Endothelial cell of hepatic sinusoid (primary cell): ENCODE data around the gene ZMYND10.

Source experiments
- in situ Hi-C: cut with HindIII; loops from 2 replicates; pipeline ENCODE4 v1.10.0; 2017; ENCODE audit warnings: low sequenced_read_pairs

The ZMYND10 gene

DNA sequence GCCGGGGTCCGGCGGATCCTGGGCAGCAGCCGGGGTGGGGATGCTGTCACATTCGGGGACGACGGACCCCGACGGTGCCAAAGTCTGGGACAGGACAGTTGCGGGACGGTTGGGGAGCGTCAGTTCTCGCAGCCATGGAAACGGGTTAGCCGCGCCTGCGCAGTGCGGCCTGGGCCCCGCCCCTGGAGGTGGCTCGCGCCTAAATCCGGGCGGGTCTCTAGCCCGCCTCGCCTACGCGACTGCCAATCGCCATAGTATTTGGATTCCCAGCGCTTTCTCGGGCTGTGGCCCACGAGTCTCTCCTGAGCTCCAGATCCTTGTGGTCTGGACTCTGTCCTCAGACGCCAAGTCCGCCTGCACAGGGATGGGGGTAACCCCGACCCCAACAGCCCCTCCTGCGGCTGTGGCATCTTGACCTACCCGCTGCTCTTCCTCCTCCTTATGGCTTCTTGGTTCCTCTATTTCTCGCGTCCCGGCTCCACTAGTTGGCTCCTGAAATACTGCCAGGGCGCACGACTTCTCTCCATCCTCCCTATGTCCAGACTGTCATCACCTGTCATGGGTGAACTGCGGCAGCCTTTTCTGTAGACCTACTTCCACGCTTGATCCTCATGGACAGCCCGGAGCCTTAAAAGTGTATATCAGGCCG lies at the start of gene ZMYND10:
ZMYND10 (minus strand) TSS at position 147 of the 649 bp plus-strand sequence. CDS start 153 bp downstream, outside the sequence.
- in situ Hi-C loops = no loop called here

DNA sequence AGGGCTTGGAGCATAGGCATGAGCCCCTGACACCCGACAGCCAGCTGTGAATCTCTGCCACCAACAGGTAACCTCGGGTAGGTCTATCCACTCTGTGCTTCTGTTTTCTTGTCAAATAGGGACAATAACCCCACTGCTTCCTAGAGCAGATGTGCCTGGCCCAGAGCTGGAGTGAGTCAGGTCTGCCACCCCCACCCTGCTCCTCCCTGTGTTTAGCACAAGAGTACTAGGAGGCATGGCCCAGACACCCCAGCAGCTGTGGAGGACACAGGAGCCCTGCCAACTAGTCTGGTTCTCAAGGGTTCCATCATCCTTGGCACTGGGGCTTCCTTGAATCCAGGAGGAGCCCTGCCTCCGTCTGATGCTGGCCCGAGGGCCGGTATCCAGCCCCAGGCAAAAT lies 47.5 kb upstream of the ZMYND10 start:
- in situ Hi-C loops = no loop called here

DNA sequence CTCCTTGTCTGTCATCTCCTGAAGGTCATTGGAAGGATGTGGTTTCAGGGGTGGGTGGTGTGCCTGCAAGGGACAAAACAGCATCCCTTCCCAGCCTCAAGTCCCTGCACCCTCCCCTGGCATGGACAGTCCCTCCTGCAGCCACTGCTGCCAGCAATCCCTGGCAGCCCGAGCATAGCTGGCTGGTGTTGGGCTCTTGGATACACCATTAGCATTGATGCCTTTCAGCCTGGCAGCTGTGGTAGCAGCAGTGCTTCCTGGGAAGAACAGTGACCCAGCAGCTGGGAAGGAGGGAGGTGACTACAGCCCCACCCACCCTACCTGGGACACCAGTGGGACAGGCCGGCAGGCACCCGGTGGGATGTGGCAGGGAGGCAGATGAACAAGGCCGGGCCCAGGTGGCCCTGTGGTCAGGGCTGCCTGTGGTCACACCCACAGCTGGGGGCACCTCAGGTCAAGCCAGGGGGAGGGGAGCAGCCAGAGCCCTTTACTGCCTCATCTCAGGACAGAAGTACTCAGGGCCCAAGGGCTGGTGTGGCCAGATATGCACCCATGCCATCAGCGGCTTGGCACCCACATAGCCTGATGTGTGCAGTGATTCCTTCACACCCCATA lies 46.7 kb upstream of the ZMYND10 start:
- in situ Hi-C loops = no loop called here

- in situ Hi-C loops = no loop called here
Measured at GRCh38 chr3:50390508-50391224, 45.1 kb upstream of the ZMYND10 start.

DNA sequence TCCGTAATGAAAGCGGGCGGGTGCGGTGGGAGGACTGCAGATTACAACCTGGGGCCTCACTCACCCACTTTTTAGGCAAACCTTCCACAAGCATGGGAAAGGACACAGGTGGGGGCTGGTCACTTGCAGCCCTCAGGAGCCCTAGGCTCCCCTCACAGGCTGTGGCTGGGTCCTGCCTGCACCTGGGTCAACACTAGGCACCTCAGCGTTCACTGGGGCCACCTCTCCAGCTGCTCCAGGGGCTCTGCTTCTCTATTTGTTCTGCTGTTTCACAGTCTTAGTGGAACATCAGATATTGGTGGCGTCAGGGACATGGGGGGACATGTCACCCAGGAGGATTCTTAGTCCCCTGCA lies 43.9 kb upstream of the ZMYND10 start:
- in situ Hi-C loops = no loop called here

DNA sequence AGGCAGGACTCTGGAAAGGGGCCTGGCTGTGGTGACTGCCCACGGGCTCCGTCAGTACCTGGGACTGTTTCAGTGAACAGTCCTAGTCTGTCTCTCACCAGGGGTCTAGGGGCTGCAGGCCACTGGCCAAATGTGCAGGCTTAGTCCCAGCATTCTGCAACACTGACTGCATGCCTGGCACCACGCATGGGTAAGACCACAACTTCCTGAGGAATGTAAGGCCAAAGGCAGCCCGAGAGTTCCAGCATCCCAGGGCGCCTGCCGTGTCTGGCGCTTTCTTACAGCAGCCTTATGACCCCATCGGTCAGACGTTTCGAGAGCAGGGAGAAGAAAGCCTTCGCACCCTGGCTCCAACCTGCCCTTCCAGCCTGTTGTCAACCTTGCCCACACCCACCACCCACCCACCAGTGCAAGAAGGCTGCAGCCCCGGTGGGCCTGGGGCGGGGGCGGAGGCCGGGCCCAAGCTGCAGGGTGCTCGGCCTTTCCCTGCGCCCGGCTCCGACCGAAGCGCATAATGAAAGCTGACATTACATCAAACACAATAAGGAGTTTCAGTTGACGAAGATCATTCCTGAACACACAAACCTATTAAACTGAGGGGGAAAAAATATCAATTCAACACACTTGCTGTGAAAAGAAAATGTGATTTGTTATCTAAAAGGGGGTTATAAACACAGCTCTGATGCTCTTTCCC lies 43.3 kb upstream of the ZMYND10 start:
- in situ Hi-C loops = no loop called here

DNA sequence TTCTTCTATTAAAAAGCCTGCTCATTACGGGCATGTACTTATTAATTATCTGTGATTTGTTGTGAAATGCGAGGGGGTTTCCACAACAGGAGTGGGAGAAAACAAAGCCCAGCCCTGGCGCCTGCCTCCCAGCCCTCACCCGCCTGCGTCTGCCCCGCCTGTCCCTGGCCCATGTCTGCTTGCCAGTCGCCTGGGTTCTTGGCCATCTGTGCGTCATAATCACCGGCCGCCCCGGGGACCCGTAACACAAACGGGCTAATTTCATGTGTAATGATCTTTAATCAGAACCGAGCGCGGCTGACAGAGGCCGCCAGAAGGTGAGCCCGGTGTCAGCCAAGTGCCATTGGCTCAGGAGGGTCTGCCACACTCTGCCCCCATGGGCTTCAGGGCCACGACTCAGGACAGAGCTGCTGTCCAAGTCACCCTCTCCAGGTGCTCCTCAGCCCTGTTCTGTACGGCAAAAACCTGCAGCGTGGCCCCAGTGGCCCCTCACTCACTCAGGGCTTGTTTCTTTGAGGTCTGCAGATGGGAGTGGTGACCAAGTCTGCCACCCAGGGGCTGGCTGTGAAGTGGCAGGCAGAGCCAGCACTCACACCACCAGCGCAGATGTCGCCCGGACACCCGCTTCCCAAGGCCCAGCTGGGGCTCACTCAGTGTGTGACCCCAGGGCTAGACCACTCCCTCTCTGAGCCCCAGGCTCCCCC lies 42.6 kb upstream of the ZMYND10 start:
- in situ Hi-C loops = no loop called here

DNA sequence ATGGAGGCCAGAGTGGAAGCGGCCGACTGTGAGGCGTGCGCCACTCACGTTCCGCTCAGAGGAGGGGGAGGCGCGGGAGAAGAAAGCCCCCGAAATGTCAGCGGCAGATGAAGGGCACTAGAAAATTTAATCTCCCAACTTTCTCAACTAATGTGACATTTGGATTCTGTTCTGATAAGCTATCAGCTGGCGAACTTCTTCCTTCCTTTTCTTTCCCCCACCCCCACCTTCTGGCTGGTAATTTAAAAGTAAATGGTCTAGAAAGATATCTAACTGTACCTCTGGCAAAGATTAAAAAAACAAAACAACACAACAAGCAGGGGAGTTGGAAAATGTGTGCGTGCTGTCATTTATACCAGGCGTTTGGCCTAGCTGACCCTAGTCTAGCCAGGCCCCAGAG lies 40.2 kb upstream of the ZMYND10 start:
- in situ Hi-C loops = no loop called here

- in situ Hi-C loops = no loop called here
Measured at GRCh38 chr3:50383750-50384149, 38.2 kb upstream of the ZMYND10 start.

DNA sequence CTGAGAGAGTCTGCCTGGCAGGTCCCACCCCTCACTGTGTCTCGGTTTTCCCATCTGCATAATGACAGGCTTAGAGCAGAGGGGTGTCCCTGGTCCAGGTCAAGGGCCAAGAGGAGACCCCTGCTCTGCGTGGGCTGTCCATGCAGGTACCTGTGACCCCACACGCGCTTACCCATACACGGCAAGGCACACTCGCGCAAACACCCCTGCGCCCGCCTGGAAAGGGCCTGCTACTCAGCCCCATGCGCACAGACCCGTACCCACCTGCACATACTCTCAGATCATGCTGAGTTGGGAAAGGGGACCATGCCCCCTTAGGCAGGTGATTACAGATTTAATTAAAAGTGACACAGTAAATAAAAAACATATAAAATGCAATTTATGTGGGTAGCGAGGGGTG lies 37.2 kb upstream of the ZMYND10 start:
- in situ Hi-C loops = no loop called here

DNA sequence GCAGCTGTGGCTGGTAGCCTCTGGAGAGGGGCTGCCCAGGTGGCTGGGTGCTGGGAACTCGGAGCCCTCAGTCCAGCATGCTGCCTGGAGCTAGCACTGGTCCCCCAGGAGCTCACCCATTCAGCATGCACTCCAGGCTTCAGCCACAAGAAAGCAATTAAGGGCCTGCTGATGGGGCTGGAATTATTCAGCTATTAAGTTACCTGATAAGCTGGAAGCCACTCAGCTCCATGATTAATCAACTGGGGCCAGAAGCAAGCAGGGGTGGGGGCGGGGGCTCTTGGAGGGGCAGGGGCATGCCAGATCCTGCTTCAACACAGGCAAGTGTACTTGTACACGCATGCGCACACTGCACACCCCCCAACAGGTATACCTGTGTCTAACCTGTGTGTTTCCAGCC lies 35.9 kb upstream of the ZMYND10 start:
- in situ Hi-C loops = no loop called here

DNA sequence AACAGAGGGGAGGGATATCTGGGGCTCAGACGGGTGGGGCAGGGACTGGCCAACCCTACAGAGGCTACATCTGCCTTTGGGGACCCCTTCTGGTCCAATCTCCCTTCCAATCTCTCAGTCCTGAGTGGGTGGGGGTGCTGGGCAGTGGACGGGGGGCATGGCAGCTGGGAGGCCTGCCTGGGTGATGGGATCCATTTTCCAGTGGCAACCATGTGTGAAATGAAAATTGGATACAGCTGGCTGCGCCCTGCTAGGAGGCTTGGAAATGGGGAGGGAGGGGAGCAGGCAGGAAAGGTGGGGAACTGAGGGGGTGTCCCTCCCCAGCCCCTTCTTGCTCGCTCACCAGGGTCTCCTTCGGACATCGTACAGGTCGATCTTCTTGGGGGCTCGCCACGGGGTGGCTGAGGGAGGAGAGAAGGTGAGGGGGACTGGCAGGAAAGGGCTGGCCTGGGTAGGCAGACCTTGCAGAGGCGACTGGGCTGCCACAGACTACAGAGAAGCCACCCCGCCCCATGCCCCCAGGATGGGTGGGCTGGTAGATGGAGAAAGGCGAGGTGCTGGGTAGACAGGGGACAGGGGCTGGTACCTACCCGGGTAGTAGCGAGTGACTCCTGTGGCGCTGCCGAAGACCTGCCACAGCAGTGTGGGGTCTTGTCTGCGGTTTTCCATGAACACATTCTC lies 35.0 kb upstream of the ZMYND10 start:
- in situ Hi-C loops = no loop called here

DNA sequence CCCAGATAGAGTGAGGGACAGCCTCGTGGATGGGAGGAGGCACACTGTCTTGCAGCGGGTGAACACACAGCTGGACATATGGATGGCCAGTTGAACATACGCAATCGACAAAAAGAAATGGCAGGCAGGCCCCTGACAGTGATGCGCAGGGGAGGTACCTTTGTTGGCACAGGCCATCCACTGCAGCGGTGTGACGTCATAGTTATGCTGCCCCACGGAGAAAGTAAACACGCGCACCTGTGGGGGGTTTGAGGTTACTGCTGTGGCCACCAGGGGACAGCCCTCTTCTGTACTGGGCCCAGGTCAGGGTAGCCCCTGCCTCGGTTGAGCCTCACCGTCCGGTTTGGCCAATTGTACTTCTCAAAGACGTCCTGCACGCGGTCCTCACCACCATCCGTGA lies 33.2 kb upstream of the ZMYND10 start:
- in situ Hi-C loops = no loop called here

GRCh38 chr3:50378024-50378423 lies 32.5 kb upstream of the ZMYND10 start:
- in situ Hi-C loops = no loop called here

- in situ Hi-C loops = no loop called here
Measured at GRCh38 chr3:50375258-50375931, 29.9 kb upstream of the ZMYND10 start.

- in situ Hi-C loops = no loop called here
Measured at GRCh38 chr3:50374363-50375257, 29.1 kb upstream of the ZMYND10 start.

GRCh38 chr3:50373146-50374051 lies 27.9 kb upstream of the ZMYND10 start:
- in situ Hi-C loops = no loop called here

- in situ Hi-C loops = no loop called here
Measured at GRCh38 chr3:50372349-50372748, 26.8 kb upstream of the ZMYND10 start.
